Suprapubic skin (tissue), 4 donors: ENCODE results near the gene LUZP2. TPM values are rescaled to one million over a fixed set of nuclear protein-coding genes. Genes with fewer than 3 reads are reported as not detected.

ENCODE experiments used
- DNase-seq, 2 donors: peaks; one replicate each; pipeline ENCODE4 v3.0.0-alpha.2; 2019; ENCODE audit warnings: low spot score in 2 of 2
- H3K27ac ChIP-seq: fragments of 200-600 bp; sonication (generic); one replicate; pipeline ENCODE4 v1.5.1; 2019
- H3K27me3 ChIP-seq: fragments of 200-600 bp; sonication (generic); one replicate; pipeline ENCODE4 v1.5.1; 2019
- H3K36me3 ChIP-seq: fragments of 200-600 bp; sonication (generic); one replicate; pipeline ENCODE4 v1.5.1; 2019
- H3K4me1 ChIP-seq: fragments of 200-600 bp; sonication (generic); one replicate; pipeline ENCODE4 v1.5.1; 2019
- H3K4me3 ChIP-seq: fragments of 200-600 bp; sonication (generic); one replicate; pipeline ENCODE4 v1.5.1; 2019; ENCODE audit warnings: mild to moderate bottlenecking
- H3K9me3 ChIP-seq: fragments of 200-600 bp; sonication (generic); one replicate; pipeline ENCODE4 v1.5.1; 2019
- EP300 ChIP-seq: sonication (generic); formaldehyde crosslinking; IDR thresholded peaks from one replicate; pipeline ENCODE4 v1.6.1; 2017; ENCODE audit warnings: antibody characterized with exemption
- POLR2A ChIP-seq, 2 donors: fragments of 450-650 bp; IDR thresholded peaks; one replicate each; pipeline ENCODE4 v1.6.1; 2017; ENCODE audit warnings: antibody characterized with exemption in 2 of 2, mild to moderate bottlenecking in 2 of 2, moderate library complexity in 2 of 2
- POLR2AphosphoS5 ChIP-seq, 3 donors: sonication (generic); formaldehyde crosslinking; IDR thresholded peaks; one replicate each; pipeline ENCODE4 v1.6.1; 2017; ENCODE audit warnings: antibody characterized with exemption in 3 of 3
- WGBS: methylation state at CpG from one replicate; pipeline ENCODE4 v1.1.5; 2018; 5-methylcytosine and 5-hydroxymethylcytosine counted together
- total RNA-seq, 4 donors: library from RNA; depleted of rRNA; stranded (reverse); fragments of >200 nt; gene quantifications; one replicate each; pipeline ENCODE4 v1.1.0, GENCODE V29; 2016
- TF ChIP-seq, protein P1 (sequence below), 2 donors: fragments of 200-600 bp in 1 of 2; fragments of 450-650 bp in 1 of 2; sonication (generic) in 1 of 2; IDR thresholded peaks; one replicate each; pipeline ENCODE4 v1.5.1; 2016 to 2019; ENCODE audit warnings: antibody characterized with exemption in 2 of 2, mild to moderate bottlenecking in 1 of 2, moderate library complexity in 1 of 2

LUZP2 gene
- total RNA-seq, 4 donors from 2014 or later = 0.11 TPM; not detected in 3

DNA sequence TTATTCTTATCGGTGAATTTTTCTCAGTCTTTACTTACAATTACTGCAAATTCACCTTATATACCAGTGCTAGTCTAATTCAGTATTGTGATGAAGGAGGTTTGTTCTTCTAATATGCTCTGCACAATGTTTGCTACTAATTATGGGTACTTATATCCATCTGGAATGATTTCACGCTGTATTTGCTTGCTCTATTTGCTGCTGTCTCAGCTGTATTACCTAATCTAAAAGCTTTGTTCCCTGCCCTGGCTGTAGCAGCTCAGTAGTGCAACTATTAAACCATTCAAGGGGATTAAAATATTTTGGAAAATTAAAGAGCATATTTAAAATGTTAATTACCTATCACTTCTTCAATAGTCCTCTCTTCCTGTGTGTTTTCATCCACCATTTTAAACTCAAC is 375.3 kb downstream of the LUZP2 start:
- Histone ChIP-seq H3K4me1 (no peaks in the 10 kb centered on the region), H3K36me3 (no peaks in the 10 kb centered on the region), H3K4me3 (no peak overlapping the region), H3K27ac (no peak overlapping the region), H3K9me3 (no peaks in the 10 kb centered on the region), H3K27me3 (no peaks in the 10 kb centered on the region)
- WGBS = 83% methylated on average over 2 of the region's 2 CpGs
- TF ChIP-seq EP300 (no peak), POLR2AphosphoS5 (IDR thresholded peaks at IDR 0.05) (no peak), POLR2A (IDR thresholded peaks at IDR 0.05) (no peak)
- TF ChIP-seq, protein P1, sequence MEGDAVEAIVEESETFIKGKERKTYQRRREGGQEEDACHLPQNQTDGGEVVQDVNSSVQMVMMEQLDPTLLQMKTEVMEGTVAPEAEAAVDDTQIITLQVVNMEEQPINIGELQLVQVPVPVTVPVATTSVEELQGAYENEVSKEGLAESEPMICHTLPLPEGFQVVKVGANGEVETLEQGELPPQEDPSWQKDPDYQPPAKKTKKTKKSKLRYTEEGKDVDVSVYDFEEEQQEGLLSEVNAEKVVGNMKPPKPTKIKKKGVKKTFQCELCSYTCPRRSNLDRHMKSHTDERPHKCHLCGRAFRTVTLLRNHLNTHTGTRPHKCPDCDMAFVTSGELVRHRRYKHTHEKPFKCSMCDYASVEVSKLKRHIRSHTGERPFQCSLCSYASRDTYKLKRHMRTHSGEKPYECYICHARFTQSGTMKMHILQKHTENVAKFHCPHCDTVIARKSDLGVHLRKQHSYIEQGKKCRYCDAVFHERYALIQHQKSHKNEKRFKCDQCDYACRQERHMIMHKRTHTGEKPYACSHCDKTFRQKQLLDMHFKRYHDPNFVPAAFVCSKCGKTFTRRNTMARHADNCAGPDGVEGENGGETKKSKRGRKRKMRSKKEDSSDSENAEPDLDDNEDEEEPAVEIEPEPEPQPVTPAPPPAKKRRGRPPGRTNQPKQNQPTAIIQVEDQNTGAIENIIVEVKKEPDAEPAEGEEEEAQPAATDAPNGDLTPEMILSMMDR (IDR thresholded peaks at IDR 0.05) = no peak
- no peak for DNase-seq

DNA sequence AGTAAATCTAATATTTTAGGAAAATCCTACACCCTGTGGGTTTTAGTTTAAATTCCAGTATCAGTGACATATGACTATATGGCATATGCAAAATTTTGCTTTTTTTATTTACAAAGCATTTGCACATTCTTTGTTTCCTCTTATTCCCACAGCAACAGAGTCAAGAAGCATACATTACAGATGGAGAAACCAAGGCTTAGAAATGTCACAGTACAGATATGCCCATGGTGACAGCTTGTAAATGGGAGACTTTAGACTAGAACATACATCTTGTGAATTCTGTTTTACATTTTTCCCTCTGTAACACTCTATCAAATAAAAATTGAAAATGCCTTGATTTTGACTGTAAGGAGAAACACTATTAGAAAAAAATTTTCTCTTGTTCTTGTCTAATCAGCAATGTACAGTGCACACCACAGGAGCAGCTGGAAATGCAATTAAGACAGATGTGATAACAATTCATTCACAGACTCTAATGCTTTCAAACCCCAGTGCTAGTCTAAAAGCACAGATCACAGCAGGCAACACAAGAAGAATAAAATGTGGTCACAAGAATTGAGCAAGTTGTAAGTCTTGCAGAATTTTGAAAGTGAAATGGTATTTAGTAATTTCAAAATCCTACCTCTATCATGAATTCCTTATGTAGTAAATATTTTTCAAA is 375.9 kb downstream of the LUZP2 start:
- no peak overlapping the region for H3K27ac ChIP-seq
- DNase-seq = no peak
- no peaks in the 10 kb centered on the region for H3K4me1 ChIP-seq
- no peaks in the 10 kb centered on the region for H3K36me3 ChIP-seq
- H3K4me3 ChIP-seq = no peak overlapping the region
- no peaks in the 10 kb centered on the region for H3K27me3 ChIP-seq
- H3K9me3 ChIP-seq = no peaks in the 10 kb centered on the region
- TF ChIP-seq POLR2A (IDR thresholded peaks at IDR 0.05) (no peak), POLR2AphosphoS5 (IDR thresholded peaks at IDR 0.05) (no peak)
- TF ChIP-seq, protein P1 (IDR thresholded peaks at IDR 0.05) = no peak

DNA sequence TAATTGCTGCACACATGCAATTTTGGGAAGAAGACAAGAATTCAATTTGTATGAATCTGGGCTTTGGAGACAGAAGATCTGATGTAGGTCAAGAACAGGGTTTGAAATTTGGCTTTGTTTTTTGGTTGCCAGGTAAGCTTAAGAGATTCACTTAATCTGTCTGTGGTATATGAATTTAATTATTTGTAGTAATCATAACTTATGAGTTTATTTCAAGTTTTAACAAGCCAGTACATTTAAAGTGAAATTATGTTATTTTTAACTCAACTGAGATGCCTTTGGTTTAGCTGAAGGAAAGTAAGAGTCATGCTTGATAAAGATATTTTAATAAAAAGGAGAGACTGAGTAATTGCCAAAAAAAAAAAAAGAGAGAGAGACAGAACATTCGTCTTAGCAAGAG is 384.1 kb downstream of the LUZP2 start:
- Histone ChIP-seq H3K9me3 (no peaks in the 10 kb centered on the region), H3K4me3 (no peak overlapping the region), H3K27me3 (no peaks in the 10 kb centered on the region), H3K27ac (no peak overlapping the region), H3K36me3 (no peaks in the 10 kb centered on the region), H3K4me1 (no peaks in the 10 kb centered on the region)
- WGBS = 40% methylated on average over 1 of the region's 1 CpG
- TF ChIP-seq, protein P1 (IDR thresholded peaks at IDR 0.05) = no peak
- TF ChIP-seq EP300 = no peak
- TF ChIP-seq POLR2AphosphoS5 (IDR thresholded peaks at IDR 0.05) = no peak
- TF ChIP-seq POLR2A (IDR thresholded peaks at IDR 0.05) = no peak
- DNase-seq = no peak

DNA sequence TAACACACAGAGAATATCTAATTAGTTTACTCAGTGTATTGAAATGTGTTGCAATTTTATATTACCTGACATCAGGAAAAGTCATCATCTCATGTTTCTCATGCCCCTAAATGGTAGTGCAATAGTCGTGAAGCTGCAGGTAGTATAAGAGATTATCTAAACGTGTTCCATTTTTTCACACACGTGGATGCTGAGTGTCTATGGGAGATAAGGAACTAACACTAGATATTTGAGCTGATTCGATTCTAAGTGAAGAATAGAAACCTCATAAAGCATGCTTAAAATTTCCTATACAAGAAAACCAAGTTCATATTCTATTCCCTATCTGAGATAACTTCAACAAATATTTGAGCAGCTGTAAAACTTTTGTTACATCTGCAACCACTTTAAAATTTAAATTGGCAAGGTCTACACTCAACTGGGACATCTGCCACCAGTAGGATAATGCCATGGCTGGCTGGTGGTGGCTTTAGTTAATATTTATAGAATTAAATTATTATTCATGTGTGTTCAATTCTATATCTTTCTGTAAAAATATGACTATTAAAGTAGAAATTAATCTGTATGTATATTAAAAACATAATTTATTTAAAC is 388.8 kb downstream of the LUZP2 start:
- TF ChIP-seq, protein P1 (IDR thresholded peaks at IDR 0.05) = no peak
- no peak for TF ChIP-seq EP300
- TF ChIP-seq POLR2AphosphoS5 (IDR thresholded peaks at IDR 0.05) = no peak
- TF ChIP-seq POLR2A (IDR thresholded peaks at IDR 0.05) = no peak
- H3K9me3 ChIP-seq = no peaks in the 10 kb centered on the region
- WGBS = 80% methylated on average over 4 of the region's 4 CpGs

DNA sequence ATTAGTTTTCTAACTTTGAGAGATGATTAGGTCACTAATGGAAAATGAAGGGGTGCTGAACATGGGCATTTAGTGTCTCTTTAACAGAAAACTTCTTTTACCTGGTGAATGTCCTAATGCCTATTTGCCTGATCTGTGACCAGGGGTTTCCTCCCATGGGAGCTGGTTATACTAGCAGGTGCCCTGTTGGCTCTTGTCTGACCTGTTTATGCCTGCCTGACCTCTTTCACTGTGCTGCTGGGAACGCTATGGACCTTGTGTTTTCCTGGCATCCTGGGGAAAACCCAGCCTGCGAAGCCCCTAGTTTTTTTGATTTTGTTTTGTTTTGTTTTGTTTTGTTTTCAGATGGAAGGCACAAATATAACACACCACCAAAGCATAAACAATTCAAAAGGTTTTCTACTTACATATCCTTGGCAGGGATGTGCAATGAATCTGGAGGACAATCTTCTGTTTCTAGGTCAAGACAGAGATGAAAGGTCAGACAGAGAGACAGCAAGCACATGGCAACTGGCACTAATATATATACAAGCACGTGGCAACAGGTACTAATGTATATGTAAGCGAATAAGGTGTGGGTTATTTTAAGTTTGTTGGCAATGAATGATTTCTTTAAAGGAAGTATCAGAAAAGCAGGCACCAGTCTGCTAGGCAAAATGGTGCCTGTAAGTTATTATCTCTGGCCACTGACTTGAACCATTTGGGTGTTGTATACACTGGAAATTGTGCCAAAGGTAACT is 390.2 kb downstream of the LUZP2 start:
- Histone ChIP-seq H3K4me3 (no peak overlapping the region), H3K36me3 (no peaks in the 10 kb centered on the region), H3K27ac (no peak overlapping the region), H3K27me3 (no peaks in the 10 kb centered on the region), H3K9me3 (no peaks in the 10 kb centered on the region), H3K4me1 (no peaks in the 10 kb centered on the region)
- TF ChIP-seq POLR2A (IDR thresholded peaks at IDR 0.05) (no peak), POLR2AphosphoS5 (IDR thresholded peaks at IDR 0.05) (no peak), EP300 (no peak)
- TF ChIP-seq, protein P1 (IDR thresholded peaks at IDR 0.05) = no peak
- DNase-seq = no peak
- WGBS = 40% methylated on average over 4 of the region's 4 CpGs

More for the DNA sequence above, 388.8 kb downstream of the LUZP2 start:
- Histone ChIP-seq H3K4me3 (no peak overlapping the region), H3K27ac (no peak overlapping the region), H3K27me3 (no peaks in the 10 kb centered on the region), H3K4me1 (no peaks in the 10 kb centered on the region), H3K36me3 (no peaks in the 10 kb centered on the region)
- DNase-seq = no peak
